Measurements from ENCODE around the gene TNFSF15.

The TNFSF15 gene

GRCh38 chr9:114824110-114824509 lies 18.3 kb upstream of the TNFSF15 start:
- no peak for DNase-seq

- DNase-seq: no peak
Observed at GRCh38 chr9:114823441-114823840, 17.6 kb upstream of the TNFSF15 start.

DNA sequence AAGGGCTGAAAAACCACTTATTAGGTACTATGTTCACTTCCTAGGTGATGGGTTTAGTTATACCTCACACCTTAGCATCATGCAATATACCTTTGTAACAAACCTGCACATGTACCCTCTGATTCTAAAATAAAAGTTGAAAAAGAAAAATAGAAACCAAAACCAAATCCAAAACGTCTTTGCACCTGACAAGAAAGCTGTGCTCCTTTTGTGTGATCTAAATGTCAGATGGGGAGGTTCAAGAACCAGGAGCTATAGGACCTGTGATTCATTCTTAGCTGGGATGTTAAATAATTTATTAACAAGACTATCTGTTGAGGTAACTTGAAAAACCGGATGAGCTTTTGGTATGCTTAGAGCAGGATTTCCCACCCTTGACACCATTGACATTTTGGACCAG lies 16.9 kb upstream of the TNFSF15 start:
- DNase-seq: no peak

DNA sequence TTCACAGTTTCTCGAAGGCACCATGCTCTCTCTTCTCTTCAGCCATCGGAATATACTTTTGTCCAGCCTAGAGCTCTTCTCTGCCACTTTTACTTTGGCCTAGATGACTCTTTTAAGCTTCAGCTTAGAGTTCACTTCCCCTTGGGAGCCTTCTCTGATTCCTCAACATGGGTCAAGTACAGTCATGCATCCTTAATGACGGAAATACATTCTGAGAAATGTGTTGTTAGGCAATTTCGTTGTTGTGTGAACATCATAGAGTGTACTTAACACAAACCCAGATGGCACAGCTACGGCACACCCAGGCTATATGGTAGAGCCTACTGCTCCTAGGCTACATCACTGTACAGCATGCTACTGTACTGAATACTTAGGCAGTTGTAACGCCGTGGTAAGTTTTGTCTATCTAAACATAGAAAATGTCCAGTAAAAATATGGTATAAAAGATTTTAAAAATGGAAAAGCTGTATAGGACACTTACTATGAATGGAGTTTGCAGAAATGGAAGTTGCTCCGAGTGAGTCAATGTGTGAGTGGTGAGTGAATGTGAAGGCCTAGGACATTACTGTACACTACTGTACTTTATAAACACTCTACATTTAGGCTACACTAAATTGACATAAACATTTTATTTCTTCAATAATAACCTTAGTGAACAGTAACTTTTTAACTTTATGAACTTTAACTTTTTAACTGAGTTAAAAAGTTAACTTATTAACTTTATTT lies 15.1 kb upstream of the TNFSF15 start:
- no peak for DNase-seq

GRCh38 chr9:114818178-114818577 lies 12.3 kb upstream of the TNFSF15 start:
- DNase-seq: no peak

DNA sequence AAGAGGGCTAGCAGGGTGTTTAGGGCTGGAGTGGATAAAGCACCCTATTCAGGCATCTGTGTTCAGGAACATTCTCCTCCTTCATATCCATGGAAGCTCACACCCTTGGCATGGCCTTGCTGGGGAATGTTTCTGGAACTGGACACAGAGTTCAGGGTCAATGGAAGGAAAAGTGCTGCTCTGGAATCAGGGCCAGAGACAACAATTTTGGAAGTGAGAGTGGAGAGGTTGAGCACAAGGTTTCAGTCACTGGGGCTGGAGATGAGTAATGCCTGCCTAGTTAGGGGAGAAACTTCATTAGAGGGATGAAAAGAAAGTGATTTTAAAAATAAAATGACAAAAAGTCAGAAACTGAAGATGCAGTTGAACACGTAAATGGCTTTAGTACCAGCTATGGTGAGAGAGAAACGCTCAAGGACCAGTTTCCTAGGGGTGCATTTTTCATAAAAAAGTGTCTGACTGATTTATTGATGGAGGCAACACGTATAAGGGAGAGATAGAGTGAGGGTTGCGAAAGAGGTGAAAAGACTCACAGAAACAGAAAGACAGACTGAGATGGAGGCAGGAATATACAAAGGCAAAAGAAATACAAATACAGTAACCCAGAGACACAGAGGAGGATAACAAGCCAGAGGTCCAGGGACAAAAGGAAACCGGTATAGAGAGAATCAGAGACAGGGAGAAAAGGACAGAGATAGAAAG lies 8.0 kb upstream of the TNFSF15 start:
- peak; percentile 6 for DNase-seq

GRCh38 chr9:114811966-114812636 lies 6.3 kb upstream of the TNFSF15 start:
- DNase-seq: no peak

DNA sequence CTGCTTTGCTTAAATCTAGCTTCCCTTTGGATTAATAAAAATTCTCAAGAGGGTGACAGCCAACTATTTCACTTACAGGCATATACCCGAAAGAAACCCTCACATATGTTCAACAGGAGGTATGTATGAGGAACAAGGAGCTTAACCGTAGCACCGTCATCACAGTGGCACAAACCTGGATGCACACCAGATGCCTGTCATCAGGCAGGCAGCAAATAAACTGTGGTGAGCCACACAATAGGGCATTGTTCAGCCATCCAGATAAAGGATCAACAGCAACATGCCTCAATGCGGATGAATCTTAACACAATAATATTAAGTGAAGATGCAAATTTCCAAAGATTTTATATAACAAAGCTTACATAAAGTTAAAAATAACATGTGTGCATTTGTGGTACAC lies 5.5 kb upstream of the TNFSF15 start:
- no peak for DNase-seq

DNA sequence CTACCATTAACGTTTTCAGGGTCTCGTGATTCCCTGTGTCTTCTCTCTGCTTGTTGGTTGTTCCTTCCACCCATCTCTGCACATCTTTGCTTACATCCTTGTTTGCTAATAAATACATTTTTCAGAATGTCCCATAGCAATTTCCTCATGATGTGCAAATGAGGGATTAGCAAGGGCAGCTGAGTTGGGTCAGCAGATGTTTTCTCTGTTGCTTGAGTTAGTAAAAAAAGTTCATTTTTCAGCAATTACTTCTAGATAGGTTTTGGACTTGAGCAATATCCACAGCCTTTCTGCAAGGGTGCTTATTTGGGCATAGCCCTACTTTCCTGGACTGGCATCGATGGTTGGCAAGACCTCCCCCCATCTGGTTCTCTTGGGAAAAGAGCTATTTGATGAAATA lies 4.8 kb upstream of the TNFSF15 start:
- no peak for DNase-seq

GRCh38 chr9:114806526-114806900 lies 674 bp upstream of the TNFSF15 start:
- no peak for DNase-seq

GRCh38 chr9:114804505-114804904 lies 1.3 kb downstream of the TNFSF15 start:
- no peak for DNase-seq

DNA sequence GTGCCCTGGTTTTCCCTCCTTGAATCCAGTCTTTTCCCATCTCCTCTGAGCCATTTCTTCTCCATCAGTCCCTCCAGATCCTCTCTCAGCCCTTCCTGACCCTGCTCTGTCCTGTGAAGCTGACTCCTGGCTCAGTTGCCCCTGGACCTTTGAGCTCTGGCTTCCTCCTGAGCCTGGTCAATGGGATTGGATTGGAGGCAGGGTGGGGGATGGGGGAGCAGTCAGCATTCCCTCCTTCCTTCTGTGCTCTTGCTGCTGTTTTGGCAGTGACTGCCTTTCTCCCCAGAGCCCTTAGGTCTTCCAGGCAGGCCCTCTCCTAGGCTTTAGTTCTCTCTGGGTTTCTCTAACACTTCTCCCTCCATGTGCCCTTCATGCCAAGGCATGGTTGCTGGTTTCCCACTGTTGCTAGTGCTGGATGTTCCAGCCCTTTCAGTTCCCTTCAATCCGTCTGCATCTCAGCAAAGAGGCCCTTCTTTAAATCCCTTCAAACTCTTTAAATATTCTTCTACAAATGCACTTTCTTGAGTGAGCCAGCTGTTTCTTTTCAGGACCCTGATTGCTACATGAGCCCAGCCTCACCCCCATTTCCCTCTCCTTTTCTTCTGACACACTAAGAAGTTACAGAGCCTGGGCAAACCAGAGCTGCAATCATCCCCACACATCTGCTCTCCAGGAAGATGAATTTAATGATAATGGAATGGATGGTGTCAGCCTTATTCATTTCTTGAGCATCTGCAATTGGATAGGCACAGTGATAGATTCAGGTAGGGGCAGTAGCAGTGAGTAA lies 2.2 kb downstream of the TNFSF15 start:
- DNase-seq: no peak

DNA sequence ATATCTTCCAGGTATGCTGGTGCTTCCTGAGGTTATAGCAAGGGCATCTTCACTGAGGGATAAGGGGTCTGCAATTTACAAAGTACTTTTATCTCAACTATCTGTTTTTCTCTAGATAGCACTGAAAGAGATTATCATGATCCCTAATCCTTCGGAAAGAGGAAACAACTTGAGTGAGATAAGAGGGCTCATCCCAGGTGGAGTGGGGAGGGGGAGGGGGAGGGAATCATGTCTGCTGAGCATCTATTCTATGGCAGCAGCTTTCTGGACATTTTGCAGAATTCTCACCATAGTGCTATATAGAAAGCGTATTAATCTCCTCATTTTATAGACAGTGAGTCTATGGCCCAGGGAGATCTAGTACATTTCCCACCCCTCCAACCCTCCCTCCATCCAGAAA lies 5.9 kb downstream of the TNFSF15 start:
- no peak for DNase-seq

DNA sequence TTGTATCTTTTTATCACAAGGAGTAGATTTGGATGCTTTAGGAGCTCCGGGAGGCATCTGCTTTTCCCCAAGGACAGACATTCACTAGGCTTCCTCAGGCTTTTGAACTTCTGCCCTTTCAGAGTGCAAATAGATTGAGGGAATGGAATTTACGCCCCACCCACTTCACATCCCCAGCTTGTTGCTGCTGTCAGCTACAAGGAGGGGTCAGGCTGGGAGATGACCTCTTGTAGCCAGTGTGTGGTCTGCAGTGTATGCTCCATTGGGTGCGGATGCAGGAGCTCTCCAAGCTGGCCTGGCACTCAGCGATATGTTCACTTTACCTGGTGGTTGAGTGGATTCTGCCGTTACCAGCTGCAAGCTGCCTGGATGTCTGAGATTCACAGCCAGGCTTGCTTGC lies 6.4 kb downstream of the TNFSF15 start:
- DNase-seq: no peak

GRCh38 chr9:114798780-114799427 lies 6.9 kb downstream of the TNFSF15 start:
- no peak for DNase-seq

DNA sequence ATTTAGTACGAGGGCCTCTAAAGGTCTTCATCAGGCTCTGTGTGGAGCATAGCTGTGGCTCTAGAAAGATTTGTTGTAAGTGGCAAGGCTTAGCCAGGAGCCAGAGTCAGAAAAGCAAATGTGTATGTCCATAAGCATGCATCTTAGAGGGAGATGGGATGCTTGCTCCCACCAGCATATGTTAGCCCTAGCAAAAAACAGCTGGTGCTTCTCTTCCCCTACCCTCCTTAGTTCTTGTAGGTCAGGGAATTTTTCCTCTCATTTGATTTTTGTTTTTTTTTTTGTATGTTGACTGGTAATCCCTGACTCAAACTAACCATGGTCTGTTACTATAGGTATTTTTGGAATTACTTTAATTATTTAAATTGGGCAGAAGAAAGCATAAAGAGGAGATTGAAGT lies 7.7 kb downstream of the TNFSF15 start:
- no peak for DNase-seq

DNA sequence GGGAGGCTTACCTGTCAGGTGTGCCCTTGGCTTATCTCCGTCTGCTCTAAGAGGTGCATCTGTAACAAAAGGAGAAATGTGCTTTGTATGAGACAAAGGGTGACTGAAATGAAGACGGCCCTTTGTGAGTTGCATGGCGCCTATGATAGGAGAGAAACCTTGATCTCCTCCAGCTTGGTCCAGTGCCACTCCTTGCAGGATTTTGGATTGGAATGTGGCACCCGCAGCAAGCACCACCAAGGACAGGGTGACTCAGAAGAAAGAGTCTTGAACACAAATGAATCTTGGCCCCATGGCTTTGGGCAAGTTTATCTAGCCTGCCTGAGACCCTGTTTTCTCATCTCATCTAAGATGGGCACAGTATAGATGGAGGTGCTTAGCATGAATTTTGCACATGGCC lies 13.4 kb downstream of the TNFSF15 start:
- no peak for DNase-seq

- DNase-seq: no peak
Observed at GRCh38 chr9:114791736-114792135, 14.1 kb downstream of the TNFSF15 start.

DNA sequence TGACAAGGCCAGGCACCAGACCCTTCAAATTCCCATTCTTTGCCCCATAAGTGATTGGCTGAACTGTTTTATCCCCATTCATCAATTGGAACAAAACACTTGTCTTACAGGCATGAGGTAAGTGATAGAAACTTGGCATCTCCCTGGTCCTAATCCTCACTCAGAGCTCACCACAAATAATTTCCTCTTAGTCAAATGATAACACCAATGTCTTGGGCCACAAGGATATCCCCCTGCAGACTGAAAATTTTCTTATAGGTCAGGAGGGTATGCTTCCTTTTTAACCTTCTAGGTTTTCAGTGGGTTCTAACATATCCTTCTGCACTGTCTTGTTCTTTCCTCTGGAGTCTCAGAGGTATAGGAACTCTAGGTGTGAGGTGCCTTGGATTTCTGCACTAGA lies 14.5 kb downstream of the TNFSF15 start:
- DNase-seq: no peak

DNA sequence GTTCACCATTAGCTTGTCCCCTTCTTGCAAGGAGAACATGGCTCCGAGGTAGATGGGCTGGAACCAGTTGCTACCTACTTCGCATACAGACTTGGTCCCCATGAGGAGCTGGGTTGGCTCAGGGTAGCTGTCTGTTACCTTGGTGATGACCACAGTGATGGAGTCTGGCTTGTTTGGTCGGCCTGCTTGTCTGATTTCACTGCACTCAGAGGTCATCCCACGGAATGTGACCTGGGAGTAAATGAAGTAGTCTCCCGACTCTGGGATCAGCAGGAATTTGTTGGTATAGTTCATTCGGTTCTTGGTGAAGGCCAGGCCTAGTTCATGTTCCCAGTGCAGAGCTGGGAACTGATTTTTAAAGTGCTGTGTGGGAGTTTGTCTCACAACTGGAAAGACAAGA lies 15.3 kb downstream of the TNFSF15 start:
- DNase-seq: no peak

DNA sequence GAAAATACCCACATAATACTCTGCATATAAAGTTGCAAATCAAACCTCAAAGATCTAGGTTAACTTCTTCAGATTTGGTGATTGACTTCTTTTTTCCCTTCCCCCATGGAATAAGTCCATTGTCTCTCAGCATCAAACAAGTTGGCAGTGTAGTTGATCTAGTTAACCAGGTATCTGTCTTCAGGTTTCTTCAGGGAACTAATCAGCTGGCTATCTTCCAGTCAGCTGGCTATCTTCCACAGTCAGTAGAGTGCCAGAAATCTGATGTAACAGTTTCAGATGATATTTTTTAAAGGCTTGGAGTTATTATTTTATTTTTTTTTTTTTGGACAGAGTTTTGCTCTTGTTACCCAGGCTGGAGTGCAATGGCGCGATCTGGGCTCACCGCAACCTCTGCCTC lies 16.8 kb downstream of the TNFSF15 start:
- DNase-seq: no peak

DNA sequence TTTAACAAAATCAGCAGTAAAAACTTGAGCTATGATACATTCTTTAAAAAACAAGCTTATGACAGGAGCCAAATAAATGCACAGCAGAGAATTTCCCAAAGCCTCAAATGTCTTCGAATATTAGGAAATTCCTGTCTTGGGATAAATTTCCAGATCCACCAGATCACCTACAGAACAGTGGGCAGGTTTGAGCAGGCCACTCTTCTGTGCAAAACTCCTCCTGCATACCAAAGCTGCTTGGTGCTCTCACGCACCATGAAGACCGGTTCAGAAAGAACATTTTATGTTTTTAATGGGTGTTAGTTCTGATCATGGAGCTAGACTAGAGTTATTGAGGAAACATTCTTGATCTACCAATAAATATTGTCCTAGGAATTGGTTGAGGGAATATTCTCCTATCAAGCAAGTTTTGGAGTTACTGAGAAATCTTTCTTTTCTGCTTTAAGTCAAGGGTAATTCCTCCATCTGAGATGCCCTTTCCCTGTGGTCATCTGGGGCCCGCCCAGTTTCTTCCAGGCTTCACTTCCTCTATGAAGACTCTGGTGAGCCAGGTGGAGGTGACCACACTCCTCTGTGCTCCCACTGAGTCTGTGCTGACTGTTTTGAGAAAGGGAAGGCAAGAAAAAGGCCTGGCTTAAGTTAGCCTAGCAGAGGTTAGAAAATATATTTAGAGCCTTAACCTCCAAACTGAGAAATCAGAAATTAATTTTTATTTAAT lies 17.9 kb downstream of the TNFSF15 start:
- no peak for DNase-seq
